MM.1S (cell line): Measurements from ENCODE around the gene SLX9.
A peak's percentile ranks its signal among the peaks of the same experiment; 100 is the strongest.

Experiments used
- CTCF ChIP-seq: fragments of 300-600 bp; sonication (generic); IDR thresholded peaks from 2 replicates; pipeline ENCODE4 v1.5.1; 2016; ENCODE audit warnings: antibody characterized with exemption, low read length, mixed read lengths
- EZH2 ChIP-seq: fragments of 300-600 bp; sonication (generic); optimal IDR thresholded peaks from 2 replicates; pipeline ENCODE3; 2017; ENCODE audit warnings: low read depth, mild to moderate bottlenecking, antibody characterized with exemption, low read length, mixed read lengths

GRCh38 chr21:45010096-45010495 is 70.3 kb downstream of the SLX9 start:
- peak; percentile 82 for TF ChIP-seq EZH2
- TF ChIP-seq CTCF: no peak
